Smooth muscle cell (in vitro differentiated cells): ENCODE results near the gene VPREB1. TPM values are rescaled to one million over a fixed set of nuclear protein-coding genes. Genes with fewer than 3 reads are reported as not detected.

Experiments used
- DNase-seq: peaks from one replicate; lab custom pipeline; 2025; ENCODE audit not compliant: unreplicated experiment; lab: John Stamatoyannopoulos, UW
- H2AFZ ChIP-seq: fragments of 200-600 bp; sonication (generic); 2 replicates; pipeline ENCODE4 v1.6.0; 2016; ENCODE audit warnings: antibody characterized with exemption, low read depth, mild to moderate bottlenecking
- H3F3A ChIP-seq: fragments of 200-600 bp; sonication (generic); 2 replicates; pipeline ENCODE4 v1.6.0; 2017; ENCODE audit warnings: antibody characterized with exemption, low read depth
- H3K27ac ChIP-seq: fragments of 200-600 bp; sonication (generic); 2 replicates; pipeline ENCODE4 v1.5.1; 2016; ENCODE audit warnings: low read depth, mild to moderate bottlenecking
- H3K27me3 ChIP-seq: fragments of 200-600 bp; sonication (generic); 2 replicates; pipeline ENCODE4 v1.6.1; 2016; ENCODE audit warnings: low read depth, mild to moderate bottlenecking
- H3K36me3 ChIP-seq: fragments of 200-600 bp; sonication (generic); 2 replicates; pipeline ENCODE4 v1.5.1; 2016; ENCODE audit warnings: low read depth
- H3K4me1 ChIP-seq: fragments of 200-600 bp; sonication (generic); 2 replicates; pipeline ENCODE4 v1.5.1; 2016; ENCODE audit warnings: low read depth
- H3K4me2 ChIP-seq: fragments of 200-600 bp; sonication (generic); 2 replicates; pipeline ENCODE4 v1.6.0; 2016; ENCODE audit warnings: mild to moderate bottlenecking
- H3K4me3 ChIP-seq: fragments of 200-600 bp; sonication (generic); 2 replicates; pipeline ENCODE4 v1.5.1; 2016; ENCODE audit warnings: mild to moderate bottlenecking
- H3K79me2 ChIP-seq: fragments of 200-600 bp; sonication (generic); 2 replicates; pipeline ENCODE4 v1.6.0; 2016; ENCODE audit warnings: low read depth, mild to moderate bottlenecking
- H3K9ac ChIP-seq: fragments of 200-600 bp; sonication (generic); 2 replicates; pipeline ENCODE4 v1.6.0; 2016; ENCODE audit warnings: low read depth
- H3K9me3 ChIP-seq: fragments of 200-600 bp; sonication (generic); replicated peaks from 2 replicates; pipeline ENCODE4 v1.5.1; 2016; ENCODE audit warnings: low read depth
- H4K20me1 ChIP-seq: fragments of 200-600 bp; sonication (generic); 2 replicates; pipeline ENCODE4 v1.6.0; 2016; ENCODE audit warnings: low read depth
- WGBS: methylation state at CpG from one replicate; pipeline ENCODE4 v1.1.7; 2016; ENCODE audit warnings: low lambda C conversion rate; 5-methylcytosine and 5-hydroxymethylcytosine counted together
- polyA plus RNA-seq: library from polyadenylated mRNA; unstranded; fragments of >200 nt; fragmentation: Nextera tagmentation; extraction: Ambion mirVana; gene quantifications from 2 replicates; pipeline ENCODE4 v1.2.1, GENCODE V29; 2016
- total RNA-seq: library from RNA; depleted of rRNA; stranded (reverse); fragments of >200 nt; gene quantifications from 2 replicates; pipeline ENCODE4 v1.2.3, GENCODE V29; 2014
- TF ChIP-seq, protein P1 (sequence below): fragments of 200-600 bp; sonication (generic); IDR thresholded peaks from 2 replicates; pipeline ENCODE4 v1.5.1; 2017; ENCODE audit warnings: borderline replicate concordance, mild to moderate bottlenecking, antibody characterized with exemption; ENCODE audit not compliant: insufficient read depth, poor library complexity, severe bottlenecking

The VPREB1 gene
- total and polyA plus RNA-seq, 2 experiments from 2014 or later, result not detected

GRCh38 chr22:22226448-22227187, 18.0 kb upstream of the VPREB1 start:
- H3K27ac ChIP-seq, result no peak overlapping the region
- TF ChIP-seq, protein P1, sequence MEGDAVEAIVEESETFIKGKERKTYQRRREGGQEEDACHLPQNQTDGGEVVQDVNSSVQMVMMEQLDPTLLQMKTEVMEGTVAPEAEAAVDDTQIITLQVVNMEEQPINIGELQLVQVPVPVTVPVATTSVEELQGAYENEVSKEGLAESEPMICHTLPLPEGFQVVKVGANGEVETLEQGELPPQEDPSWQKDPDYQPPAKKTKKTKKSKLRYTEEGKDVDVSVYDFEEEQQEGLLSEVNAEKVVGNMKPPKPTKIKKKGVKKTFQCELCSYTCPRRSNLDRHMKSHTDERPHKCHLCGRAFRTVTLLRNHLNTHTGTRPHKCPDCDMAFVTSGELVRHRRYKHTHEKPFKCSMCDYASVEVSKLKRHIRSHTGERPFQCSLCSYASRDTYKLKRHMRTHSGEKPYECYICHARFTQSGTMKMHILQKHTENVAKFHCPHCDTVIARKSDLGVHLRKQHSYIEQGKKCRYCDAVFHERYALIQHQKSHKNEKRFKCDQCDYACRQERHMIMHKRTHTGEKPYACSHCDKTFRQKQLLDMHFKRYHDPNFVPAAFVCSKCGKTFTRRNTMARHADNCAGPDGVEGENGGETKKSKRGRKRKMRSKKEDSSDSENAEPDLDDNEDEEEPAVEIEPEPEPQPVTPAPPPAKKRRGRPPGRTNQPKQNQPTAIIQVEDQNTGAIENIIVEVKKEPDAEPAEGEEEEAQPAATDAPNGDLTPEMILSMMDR, result no peak
- WGBS, result 87% methylated on average over 6 of the region's 6 CpGs

DNA sequence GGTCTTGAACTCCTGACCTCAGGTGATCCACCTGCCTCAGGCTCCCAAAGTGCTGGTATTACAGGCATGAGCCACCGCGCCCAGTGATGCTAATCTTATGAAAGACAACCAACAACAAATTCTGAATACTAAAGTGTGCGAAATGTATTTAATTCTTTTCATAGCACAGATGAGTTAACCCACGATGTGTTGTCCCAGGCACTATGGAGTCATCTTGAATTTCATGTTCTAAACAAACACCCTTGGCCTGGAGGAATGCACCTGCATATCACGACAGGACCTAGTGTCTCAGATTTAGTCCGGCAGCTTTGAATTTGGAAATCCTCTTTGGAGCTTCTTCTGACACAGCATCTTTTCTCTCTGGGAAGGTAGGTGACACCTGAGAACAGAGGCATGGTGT, 16.2 kb upstream of the VPREB1 start:
- Histone ChIP-seq H3F3A (no peaks in the 10 kb centered on the region), H3K36me3 (no peaks in the 10 kb centered on the region), H3K4me1 (no peaks in the 10 kb centered on the region), H3K4me2 (no peak overlapping the region), H3K4me3 (no peak overlapping the region), H3K9ac (no peak overlapping the region), H3K27me3 (peaks cover 49% of the 10 kb centered on the region), H4K20me1 (no peaks in the 10 kb centered on the region), H3K79me2 (no peaks in the 10 kb centered on the region), H2AFZ (no peak overlapping the region), H3K9me3 (no peaks in the 10 kb centered on the region), H3K27ac (no peak overlapping the region)
- 81% methylated on average over 6 of the region's 6 CpGs for WGBS
- TF ChIP-seq, protein P1, result no peak
- DNase-seq, result no peak

More at GRCh38 chr22:22226448-22227187, 18.0 kb upstream of the VPREB1 start:
- H3K4me1 ChIP-seq, result no peaks in the 10 kb centered on the region
- H3K4me2 ChIP-seq, result no peak overlapping the region
- no peaks in the 10 kb centered on the region for H3K36me3 ChIP-seq
- no peak overlapping the region for H3K9ac ChIP-seq
- no peak overlapping the region for H2AFZ ChIP-seq
- no peaks in the 10 kb centered on the region for H3K79me2 ChIP-seq
- no peaks in the 10 kb centered on the region for H3K9me3 ChIP-seq
- no peak for DNase-seq
- no peaks in the 10 kb centered on the region for H3F3A ChIP-seq
- H3K27me3 ChIP-seq, result peaks cover 49% of the 10 kb centered on the region
- no peaks in the 10 kb centered on the region for H4K20me1 ChIP-seq
- H3K4me3 ChIP-seq, result no peak overlapping the region

DNA sequence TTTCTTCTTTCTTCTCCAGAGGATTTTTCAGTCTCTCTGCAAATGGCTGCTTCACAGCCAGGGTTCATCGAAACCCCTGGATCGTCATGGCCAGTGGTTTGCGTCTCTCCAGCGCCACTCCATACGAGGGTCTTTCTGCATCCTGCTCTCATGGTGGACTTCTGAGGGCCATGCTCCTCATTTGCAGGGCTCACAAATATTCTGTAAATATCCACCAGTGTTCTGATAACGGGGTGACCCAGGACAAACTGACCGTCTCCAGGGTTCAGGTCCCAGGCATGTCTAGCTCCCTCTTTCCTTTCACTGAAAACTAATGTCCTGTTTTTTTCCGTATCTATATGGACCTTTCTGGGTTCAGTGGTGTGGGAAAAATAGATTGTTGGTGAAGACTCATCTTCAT, 15.7 kb upstream of the VPREB1 start:
- WGBS, result 69% methylated on average over 8 of the region's 8 CpGs
- Histone ChIP-seq H3K36me3 (no peaks in the 10 kb centered on the region), H3K4me1 (no peaks in the 10 kb centered on the region), H3K79me2 (no peaks in the 10 kb centered on the region), H3K4me3 (no peak overlapping the region), H3K9me3 (no peaks in the 10 kb centered on the region), H3K27me3 (peaks cover 49% of the 10 kb centered on the region), H3K9ac (no peak overlapping the region), H3F3A (no peaks in the 10 kb centered on the region), H4K20me1 (no peaks in the 10 kb centered on the region), H2AFZ (no peak overlapping the region), H3K4me2 (no peak overlapping the region), H3K27ac (no peak overlapping the region)
- no peak for DNase-seq
- TF ChIP-seq, protein P1, result no peak
